Fibroblast of lung (primary cell): ENCODE measurements around the gene NOS1AP. TPM values are rescaled to one million over a fixed set of nuclear protein-coding genes. Genes with fewer than 3 reads are reported as not detected.

Experiments
- DNase-seq, 2 donors: peaks; one replicate each; pipeline versions ENCODE4 v3.0.0 to v3.0.0-alpha.2; 2010; ENCODE audit warnings: low read depth in 2 of 2
- H2AFZ ChIP-seq: 2 replicates; pipeline ENCODE4 v1.5.1; 2012; ENCODE audit warnings: low read length, control low read depth, inconsistent platforms
- H3K27ac ChIP-seq: 2 replicates; pipeline ENCODE4 v1.5.1; 2011; ENCODE audit warnings: low read length, control low read depth; ENCODE audit not compliant: insufficient read depth
- H3K27me3 ChIP-seq: 2 replicates; pipeline ENCODE4 v1.5.1; 2011; ENCODE audit warnings: mild to moderate bottlenecking, low read length; ENCODE audit not compliant: control insufficient read depth, insufficient read depth
- H3K36me3 ChIP-seq: 2 replicates; pipeline ENCODE4 v1.5.1; 2011; ENCODE audit warnings: low read length; ENCODE audit not compliant: control insufficient read depth, insufficient read depth
- H3K4me1 ChIP-seq: 2 replicates; pipeline ENCODE4 v1.5.1; 2011; ENCODE audit warnings: low read length; ENCODE audit not compliant: control insufficient read depth, insufficient read depth; ENCODE audit errors: extremely low read depth
- H3K4me2 ChIP-seq: 2 replicates; pipeline ENCODE4 v1.5.1; 2011; ENCODE audit warnings: low read length, control low read depth; ENCODE audit not compliant: insufficient read depth; ENCODE audit errors: extremely low read depth
- H3K4me3 ChIP-seq, 4 experiments: fragments of 200-600 bp in 1 of 4; sonication (generic) in 1 of 4; replicated peaks in 1 of 4; 2 replicates each; pipeline ENCODE4 v1.5.1; 2011 to 2016; ENCODE audit warnings: low read length in 4 of 4, low read depth in 3 of 4, mild to moderate bottlenecking in 3 of 4, control low read depth in 2 of 4, inconsistent platforms in 1 of 4, mixed read lengths in 1 of 4; ENCODE audit not compliant: insufficient read depth in 1 of 4; ENCODE audit errors: control extremely low read depth in 1 of 4
- H3K79me2 ChIP-seq: 2 replicates; pipeline ENCODE4 v1.5.1; 2012; ENCODE audit warnings: mild to moderate bottlenecking, low read length, inconsistent platforms; ENCODE audit not compliant: control insufficient read depth, insufficient read depth
- H3K9ac ChIP-seq: 2 replicates; pipeline ENCODE4 v1.5.1; 2011; ENCODE audit warnings: mild to moderate bottlenecking, low read length, control low read depth; ENCODE audit not compliant: insufficient read depth
- H3K9me3 ChIP-seq: 2 replicates; pipeline ENCODE4 v1.5.1; 2012; ENCODE audit warnings: low read depth, low read length; ENCODE audit not compliant: control insufficient read depth, insufficient read depth
- H4K20me1 ChIP-seq: 2 replicates; pipeline ENCODE4 v1.5.1; 2011; ENCODE audit warnings: low read length; ENCODE audit not compliant: control insufficient read depth, insufficient read depth; ENCODE audit errors: extremely low read depth
- EZH2 ChIP-seq: IDR thresholded peaks from 2 replicates; pipeline ENCODE4 v1.5.1; 2012; ENCODE audit warnings: low read length, control low read depth, mild to moderate bottlenecking; ENCODE audit errors: missing control alignments
- polyA plus RNA-seq, 2 donors: library from polyadenylated mRNA; depleted of rRNA in 1 of 2; stranded (reverse) in 1 of 2; unstranded in 1 of 2; fragments of >200 nt; gene quantifications; 2 replicates each; pipeline ENCODE4 v1.2.1, GENCODE V29; 2011 to 2012; ENCODE audit warnings: missing spikeins in 1 of 2
- total RNA-seq: library from RNA; depleted of rRNA; stranded (reverse); fragments of >200 nt; gene quantifications from 2 replicates; pipeline ENCODE4 v1.2.1, GENCODE V29; 2014
- TF ChIP-seq, protein P1 (sequence below), 2 donors: IDR thresholded peaks in 1 of 2; conservative IDR thresholded peaks in 1 of 2; 1 replicate in 1 of 2; 2 replicates in 1 of 2; pipeline ENCODE4 v1.5.1; 2011 to 2012; ENCODE audit warnings: low read length in 2 of 2, control low read depth in 1 of 2, inconsistent platforms in 1 of 2, low read depth in 1 of 2, mild to moderate bottlenecking in 1 of 2

The NOS1AP gene
- total and polyA plus RNA-seq, 2 donors (not counting 1 experiment from before 2014, with no cell fraction given) = 0.14 to 0.17 TPM

DNA sequence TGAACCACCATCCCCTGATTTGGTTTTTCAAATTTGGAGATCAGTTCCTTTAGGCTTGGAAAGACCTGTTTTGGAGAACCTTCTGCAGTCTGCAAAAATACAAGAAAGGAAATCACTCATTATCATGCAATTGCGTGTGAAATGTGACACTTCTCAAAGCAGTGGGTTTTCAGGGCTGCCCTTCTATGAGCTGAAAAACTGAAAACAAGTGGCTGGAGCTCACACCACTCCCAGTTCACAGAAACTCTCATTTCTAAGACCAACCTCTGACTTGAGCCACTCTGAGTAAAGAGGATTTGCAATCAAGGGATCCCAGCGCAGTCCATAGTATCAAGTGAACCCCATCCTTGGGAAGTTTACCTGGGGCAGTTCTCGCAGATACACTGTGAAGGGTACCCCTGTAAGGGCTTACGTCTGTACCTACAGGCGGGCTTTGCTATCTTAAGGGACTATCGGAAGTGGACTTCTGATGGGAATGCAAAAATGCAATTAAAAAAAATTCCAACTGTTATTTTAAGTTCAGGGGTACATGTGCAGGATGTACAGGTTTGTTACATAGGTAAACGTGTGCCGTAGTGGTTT is 329.6 kb downstream of the NOS1AP start:
- no peaks in the 10 kb centered on the region for H4K20me1 ChIP-seq
- H3K27me3 ChIP-seq = peaks cover 21% of the 10 kb centered on the region
- no peaks in the 10 kb centered on the region for H3K36me3 ChIP-seq
- no peaks in the 10 kb centered on the region for H3K4me1 ChIP-seq
- H3K27ac ChIP-seq = no peak overlapping the region
- DNase-seq = no peak
- TF ChIP-seq, protein P1, sequence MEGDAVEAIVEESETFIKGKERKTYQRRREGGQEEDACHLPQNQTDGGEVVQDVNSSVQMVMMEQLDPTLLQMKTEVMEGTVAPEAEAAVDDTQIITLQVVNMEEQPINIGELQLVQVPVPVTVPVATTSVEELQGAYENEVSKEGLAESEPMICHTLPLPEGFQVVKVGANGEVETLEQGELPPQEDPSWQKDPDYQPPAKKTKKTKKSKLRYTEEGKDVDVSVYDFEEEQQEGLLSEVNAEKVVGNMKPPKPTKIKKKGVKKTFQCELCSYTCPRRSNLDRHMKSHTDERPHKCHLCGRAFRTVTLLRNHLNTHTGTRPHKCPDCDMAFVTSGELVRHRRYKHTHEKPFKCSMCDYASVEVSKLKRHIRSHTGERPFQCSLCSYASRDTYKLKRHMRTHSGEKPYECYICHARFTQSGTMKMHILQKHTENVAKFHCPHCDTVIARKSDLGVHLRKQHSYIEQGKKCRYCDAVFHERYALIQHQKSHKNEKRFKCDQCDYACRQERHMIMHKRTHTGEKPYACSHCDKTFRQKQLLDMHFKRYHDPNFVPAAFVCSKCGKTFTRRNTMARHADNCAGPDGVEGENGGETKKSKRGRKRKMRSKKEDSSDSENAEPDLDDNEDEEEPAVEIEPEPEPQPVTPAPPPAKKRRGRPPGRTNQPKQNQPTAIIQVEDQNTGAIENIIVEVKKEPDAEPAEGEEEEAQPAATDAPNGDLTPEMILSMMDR (conservative IDR thresholded peaks at IDR 0.05 in 1 of 2, IDR thresholded peaks at IDR 0.05 in 1 of 2; ENCODE audit: low read depth in 1 of 2, low read length in 2 of 2) = no peak
- no peak for TF ChIP-seq EZH2
- no peak overlapping the region for H3K9ac ChIP-seq
- no peak overlapping the region for H3K4me3 ChIP-seq
- H3K79me2 ChIP-seq = no peaks in the 10 kb centered on the region
- H3K4me2 ChIP-seq = no peak overlapping the region
- H2AFZ ChIP-seq = no peak overlapping the region
- H3K9me3 ChIP-seq = no peaks in the 10 kb centered on the region

DNA sequence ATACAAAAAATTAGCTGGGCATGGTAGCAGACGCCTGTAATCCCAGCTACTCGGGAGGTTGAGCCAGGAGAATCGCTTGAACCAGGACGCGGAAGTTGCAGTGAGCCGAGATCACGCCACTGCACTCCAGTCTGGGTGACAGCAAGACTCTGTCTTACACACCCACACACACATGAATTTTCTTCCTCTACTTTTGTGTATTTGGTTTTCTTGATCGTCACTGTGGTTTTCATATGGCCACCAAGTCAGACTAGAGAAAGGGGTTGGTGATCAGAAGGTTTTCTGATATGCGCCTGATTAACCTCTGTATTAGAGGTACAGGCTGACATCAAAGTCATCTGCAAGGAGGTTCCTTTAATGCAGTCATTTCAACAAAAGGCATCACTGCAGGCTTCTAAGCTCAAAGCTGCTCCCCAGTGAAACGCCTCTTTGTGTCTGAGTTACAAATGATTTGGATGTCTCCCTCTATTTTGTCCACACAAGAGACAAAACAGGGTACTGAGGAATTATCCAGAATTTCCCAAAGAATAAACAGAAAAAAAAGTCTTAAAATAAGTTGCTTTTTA is 331.4 kb downstream of the NOS1AP start:
- H4K20me1 ChIP-seq = no peaks in the 10 kb centered on the region
- H2AFZ ChIP-seq = no peak overlapping the region
- no peak for TF ChIP-seq EZH2
- TF ChIP-seq, protein P1 (conservative IDR thresholded peaks at IDR 0.05 in 1 of 2, IDR thresholded peaks at IDR 0.05 in 1 of 2; ENCODE audit: low read depth in 1 of 2, low read length in 2 of 2) = no peak
- H3K4me2 ChIP-seq = no peak overlapping the region
- no peak for DNase-seq
- H3K36me3 ChIP-seq = no peaks in the 10 kb centered on the region
- no peak overlapping the region for H3K9ac ChIP-seq
- no peak overlapping the region for H3K4me3 ChIP-seq
- H3K79me2 ChIP-seq = no peaks in the 10 kb centered on the region
- H3K4me1 ChIP-seq = no peaks in the 10 kb centered on the region
- no peaks in the 10 kb centered on the region for H3K9me3 ChIP-seq
- H3K27ac ChIP-seq = no peak overlapping the region
- peaks cover 21% of the 10 kb centered on the region for H3K27me3 ChIP-seq

DNA sequence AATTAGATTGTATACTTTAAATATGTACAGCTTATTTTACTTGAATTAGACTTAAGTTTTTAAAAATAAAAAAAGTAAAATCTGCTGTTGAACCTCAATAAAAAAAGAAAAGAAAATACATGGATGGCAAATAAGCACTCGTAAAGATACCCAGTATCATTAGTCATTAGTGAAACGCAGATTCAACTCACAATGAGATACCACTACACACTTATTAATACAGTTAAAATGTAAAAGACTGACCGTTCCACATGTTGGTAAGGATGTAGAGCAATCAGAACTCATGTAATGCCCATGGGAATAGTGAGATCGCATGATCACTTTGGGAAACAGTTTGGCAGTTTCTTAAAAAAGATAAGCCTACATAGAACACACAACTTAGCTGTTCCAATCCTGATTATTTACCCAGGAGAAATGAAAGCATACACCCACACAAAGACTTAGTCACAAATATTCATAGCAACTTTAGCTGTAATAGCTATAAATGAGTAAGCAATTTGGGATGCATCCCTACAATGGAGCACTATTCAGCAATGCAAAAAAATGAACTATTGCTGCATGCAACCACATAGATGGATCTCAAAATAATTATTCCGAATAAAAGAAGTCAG is 335.2 kb downstream of the NOS1AP start:
- Histone ChIP-seq H4K20me1 (no peaks in the 10 kb centered on the region), H3K4me3 (no peak overlapping the region), H3K36me3 (no peaks in the 10 kb centered on the region), H3K27ac (no peak overlapping the region), H3K9ac (no peak overlapping the region), H3K79me2 (no peaks in the 10 kb centered on the region), H3K4me2 (no peak overlapping the region), H3K4me1 (no peaks in the 10 kb centered on the region), H3K9me3 (no peaks in the 10 kb centered on the region), H3K27me3 (no peaks in the 10 kb centered on the region), H2AFZ (peak overlapping the region; percentile 22)
- peak; percentile 50 to 86 for DNase-seq
- TF ChIP-seq, protein P1 (conservative IDR thresholded peaks at IDR 0.05 in 1 of 2, IDR thresholded peaks at IDR 0.05 in 1 of 2; ENCODE audit: low read depth in 1 of 2, low read length in 2 of 2) = no peak
- no peak for TF ChIP-seq EZH2
